NCI-H146 (cell line): Measurements from ENCODE around the gene RHOC.

Source experiments
- DNase-seq: peaks from one replicate; lab custom pipeline; 2025; lab: John Stamatoyannopoulos, UW

The RHOC gene

DNA sequence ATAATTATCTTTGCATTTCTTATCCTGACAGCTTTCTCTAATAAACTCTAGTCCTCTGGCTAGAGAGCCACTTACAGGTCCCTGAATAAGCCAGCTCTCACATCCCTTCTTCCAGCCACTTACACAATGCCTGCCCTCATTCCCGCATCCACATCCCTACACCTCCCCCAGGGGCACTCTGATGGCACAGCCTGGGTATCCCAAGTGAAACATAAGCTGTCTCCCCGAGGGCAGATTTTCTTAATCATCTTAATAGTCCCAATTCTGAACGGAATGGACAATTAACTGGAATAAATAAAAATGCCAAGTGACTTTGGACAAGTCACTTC lies 4.9 kb downstream of the RHOC start:
- no peak for DNase-seq

DNA sequence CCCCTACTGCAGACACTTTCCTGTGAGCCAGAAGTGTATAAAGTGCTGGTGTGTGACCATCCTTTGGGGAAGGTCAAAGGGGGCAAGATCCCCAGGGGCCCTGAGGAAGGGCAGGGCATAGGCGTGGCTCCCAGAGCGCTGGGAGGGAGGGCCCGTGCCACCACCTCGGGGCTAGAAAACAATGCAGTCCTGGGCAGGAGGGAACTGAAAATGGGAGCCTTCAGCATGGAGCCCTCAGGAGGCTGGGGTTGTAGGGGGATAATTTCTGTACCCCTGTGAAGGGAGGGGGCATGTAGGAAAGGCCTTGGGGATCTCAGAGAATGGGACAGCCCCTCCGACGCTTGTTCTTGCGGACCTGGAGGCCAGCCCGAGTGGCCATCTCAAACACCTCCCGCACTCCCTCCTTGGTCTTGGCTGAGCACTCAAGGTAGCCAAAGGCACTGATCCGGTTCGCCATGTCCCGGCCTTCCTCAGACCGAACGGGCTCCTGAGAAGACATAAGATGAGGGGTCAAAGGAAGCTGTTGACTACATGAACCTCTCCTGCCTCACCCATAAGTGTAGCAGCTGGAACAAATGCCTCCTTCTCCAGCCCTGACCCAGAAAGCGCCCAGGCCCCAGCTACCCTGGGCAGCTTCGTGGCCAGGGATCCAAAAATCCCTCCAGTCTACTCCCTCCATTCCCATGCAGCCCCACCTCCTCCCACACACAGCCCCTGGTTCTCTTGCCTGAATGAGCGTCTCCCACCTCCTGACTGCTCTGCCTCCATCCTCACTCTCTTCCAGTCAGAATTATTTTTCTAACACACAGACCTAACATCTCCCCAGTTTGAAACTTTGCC lies 5.5 kb downstream of the RHOC start:
- no peak for DNase-seq

DNA sequence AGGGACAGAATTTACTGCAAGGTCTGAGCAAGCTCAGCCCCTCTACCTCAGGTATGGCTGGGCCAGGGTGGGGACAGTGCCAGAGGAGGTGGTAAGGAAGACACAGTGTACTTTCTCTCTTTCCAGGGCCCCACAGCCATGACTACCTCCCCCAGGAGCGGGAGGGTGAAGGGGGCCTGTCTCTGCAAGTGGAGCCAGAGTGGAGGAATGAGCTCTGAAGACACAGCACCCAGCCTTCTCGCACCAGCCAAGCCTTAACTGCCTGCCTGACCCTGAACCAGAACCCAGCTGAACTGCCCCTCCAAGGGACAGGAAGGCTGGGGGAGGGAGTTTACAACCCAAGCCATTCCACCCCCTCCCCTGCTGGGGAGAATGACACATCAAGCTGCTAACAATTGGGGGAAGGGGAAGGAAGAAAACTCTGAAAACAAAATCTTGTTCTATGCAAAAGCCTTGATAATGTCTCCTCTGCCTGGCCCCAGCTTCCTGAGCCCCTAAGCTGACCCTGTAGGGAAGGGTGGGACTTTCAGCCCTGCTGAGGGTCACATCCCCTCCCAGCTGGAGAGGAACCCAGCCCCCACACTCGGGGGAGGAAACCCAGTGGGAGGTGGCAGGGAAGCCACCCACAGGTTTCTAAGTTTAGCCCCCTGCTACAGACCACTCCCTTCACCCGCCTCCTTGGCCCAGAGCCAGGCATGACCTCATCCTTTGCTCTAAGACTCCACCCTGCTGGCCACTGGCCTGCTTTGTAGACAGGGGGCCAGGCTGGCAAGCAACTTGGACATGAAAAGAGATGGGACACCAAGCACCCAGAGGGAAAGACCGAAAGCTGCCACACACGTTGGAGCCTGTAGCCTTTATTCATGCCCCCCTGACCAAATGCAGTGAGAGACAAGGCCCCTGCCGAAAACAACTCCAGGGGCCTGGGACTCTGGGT lies 6.4 kb downstream of the RHOC start:
- peak; percentile 80 for DNase-seq

DNA sequence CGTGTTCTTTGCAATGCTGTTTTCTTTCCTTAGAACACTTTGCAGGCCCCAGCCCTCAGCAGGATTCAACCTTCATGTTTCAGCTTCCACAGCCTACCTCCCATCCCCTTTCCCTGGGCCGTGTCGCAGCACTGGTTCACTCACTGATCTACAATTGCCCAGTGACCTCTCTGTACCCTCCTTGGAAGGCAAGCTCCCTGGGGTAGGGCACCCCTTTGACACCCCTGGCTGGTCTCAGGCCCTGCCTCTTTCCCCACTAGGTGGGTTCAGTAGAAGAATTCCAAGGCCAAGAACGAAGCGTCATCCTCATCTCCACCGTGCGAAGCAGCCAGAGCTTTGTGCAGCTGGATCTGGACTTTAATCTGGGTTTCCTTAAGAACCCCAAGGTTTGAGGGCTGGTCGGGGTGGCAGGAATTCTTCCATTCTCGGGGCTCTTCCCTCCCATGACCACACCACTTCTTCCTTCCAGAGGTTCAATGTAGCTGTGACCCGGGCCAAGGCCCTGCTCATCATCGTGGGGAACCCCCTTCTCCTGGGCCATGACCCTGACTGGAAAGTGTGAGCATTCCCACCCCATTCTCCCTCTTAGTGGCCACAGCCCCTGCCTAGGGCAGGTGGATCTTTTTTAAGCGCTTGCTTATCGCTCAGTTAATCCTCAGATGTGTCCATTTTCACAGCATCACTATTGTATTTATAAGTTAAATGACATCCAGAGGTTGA lies 7.3 kb downstream of the RHOC start:
- DNase-seq = no peak

DNA sequence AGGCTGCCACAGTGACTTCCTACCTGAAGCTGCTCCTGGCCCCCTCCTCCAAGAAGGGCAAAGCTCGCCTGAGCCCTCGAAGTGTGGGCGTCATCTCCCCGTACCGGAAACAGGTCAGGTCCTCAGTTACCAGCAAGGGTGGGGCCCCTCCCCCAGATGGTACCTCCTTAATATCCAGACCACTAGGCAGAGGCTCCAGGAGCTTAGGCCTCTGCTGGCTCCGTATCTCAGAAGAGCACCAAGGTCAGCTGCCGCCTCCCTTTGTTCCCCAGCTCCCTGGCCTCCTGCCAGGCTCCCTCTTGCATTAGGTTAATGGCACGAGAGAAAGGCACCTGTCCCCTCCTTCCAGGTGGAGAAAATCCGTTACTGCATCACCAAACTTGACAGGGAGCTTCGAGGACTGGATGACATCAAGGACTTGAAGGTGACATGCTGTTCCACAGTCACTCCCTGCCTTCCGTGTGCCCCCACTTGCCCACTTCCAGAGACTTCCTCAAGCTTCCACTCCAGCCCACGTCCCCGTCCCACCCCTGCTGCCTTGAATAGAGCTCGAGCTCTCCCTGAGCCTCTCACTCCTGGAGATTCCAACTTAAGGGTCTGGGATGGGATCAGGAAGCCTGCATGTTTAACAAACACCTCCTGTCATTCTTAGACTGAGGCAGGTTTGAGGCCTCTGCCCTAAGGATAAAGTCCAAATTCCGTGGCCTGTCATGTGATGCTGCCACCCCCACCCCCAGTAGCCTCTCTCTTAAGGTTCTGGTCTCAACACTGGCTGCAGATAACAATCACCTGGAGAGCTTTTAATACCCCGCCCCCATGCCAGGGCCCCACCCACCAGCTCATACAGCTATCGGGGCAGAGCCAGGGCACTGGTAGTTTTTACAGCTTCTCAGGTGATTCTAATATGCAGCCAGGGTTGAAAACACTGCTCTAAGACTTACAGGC lies 8.3 kb downstream of the RHOC start:
- peak; percentile 76 for DNase-seq

DNA sequence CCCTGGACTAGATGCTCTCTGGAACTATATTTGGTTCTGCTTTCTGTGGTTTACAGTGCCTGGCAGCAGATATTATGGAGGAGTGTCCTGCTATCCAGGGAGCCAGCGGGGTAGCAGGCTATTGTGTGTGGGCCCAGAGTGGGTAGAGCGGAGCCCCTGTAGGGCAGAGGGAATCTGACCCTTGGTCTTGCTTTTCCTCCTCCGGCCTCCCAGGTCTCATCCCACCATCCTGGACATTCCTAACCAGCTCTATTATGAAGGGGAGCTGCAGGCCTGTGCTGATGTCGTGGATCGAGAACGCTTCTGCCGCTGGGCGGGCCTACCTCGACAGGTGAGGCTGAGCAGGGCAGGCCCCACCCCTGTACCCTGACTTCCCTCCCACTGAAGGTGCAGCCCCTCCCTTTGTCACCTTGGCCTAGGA lies 9.1 kb downstream of the RHOC start:
- no peak for DNase-seq

DNA sequence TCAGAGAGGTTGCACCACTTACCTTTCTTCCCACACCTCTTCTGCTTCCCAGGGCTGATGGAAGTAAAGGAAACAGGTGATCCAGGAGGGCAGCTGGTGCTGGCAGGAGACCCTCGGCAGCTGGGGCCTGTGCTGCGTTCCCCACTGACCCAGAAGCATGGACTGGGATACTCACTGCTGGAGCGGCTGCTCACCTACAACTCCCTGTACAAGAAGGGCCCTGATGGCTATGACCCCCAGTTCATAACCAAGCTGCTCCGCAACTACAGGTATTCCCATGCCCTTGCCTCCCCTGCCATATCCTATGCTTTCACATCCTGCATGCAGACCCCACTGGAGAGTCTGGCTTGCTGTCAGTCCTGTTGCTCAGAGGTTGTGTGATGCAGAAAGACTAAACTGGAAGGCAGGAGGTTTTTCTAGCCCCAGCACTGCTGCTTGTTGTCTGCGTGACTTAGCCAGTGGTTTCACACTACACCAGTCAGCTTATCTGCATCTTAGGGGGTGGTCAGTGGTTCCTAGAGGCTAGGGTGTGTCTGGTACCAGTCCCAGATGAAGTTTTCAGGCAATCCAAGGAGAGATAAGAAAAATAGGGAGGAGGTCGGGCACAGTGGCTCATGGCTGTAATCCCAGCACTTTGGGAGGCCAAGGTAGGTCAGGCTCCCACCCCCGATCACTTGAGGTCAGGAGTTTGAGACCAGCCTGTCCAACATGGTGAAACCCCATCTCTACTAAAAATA lies 10.2 kb downstream of the RHOC start:
- DNase-seq = no peak

DNA sequence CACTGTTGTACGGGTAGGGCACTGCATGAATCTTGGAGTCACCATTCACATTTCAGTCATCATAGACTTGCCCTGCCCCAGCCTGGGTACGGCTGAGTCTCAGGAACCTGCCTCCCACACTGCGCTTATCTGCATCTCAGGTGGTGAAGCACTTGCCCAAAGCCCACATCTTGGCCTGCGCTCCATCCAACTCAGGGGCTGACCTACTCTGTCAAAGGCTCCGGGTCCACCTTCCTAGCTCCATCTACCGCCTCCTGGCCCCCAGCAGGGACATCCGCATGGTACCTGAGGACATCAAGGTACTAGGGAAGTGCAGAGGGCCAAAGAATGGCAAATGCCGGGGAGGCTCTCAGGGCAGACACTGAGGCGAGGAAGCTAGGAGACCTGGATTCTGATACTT lies 11.7 kb downstream of the RHOC start:
- no peak for DNase-seq

DNA sequence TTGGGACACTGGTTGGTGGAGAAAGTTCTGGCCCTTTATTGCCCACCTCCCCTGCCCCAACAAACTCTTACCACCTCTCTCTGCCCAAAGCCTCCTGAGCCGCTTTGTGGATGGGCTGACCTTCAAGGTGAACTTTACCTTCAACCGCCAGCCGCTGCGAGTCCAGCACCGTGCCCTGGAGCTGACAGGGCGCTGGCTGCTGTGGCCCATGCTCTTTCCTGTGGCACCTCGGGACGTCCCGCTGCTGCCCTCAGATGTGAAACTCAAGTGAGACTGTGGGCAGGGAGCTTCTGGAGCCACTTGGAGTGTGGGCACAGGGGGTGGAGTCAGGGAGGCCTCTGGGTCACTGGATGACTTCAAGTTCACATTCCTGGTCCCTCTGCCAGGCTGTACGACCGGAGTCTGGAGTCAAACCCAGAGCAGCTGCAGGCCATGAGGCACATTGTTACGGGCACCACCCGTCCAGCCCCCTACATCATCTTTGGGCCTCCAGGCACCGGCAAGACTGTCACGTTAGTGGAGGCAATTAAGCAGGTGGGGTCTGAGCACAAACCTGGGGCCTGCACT lies 12.5 kb downstream of the RHOC start:
- DNase-seq = no peak

DNA sequence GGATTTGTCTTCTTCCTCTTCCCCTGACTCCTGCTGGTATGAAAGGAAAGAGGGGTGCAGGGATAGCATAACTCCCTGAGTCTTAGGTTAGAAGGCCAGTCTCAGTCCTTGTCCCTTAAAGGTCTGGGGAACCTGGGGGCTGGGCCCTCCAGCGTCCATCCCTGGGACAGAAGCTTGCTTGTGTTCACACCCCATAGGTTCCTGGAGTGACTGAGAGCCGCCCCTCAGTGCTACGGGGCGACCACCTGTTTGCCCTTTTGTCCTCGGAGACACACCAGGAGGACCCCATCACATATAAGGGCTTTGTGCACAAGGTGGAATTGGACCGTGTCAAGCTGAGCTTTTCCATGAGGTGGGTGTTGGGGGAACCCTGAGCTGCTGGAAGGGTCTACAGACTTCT lies 13.1 kb downstream of the RHOC start:
- DNase-seq = no peak

DNA sequence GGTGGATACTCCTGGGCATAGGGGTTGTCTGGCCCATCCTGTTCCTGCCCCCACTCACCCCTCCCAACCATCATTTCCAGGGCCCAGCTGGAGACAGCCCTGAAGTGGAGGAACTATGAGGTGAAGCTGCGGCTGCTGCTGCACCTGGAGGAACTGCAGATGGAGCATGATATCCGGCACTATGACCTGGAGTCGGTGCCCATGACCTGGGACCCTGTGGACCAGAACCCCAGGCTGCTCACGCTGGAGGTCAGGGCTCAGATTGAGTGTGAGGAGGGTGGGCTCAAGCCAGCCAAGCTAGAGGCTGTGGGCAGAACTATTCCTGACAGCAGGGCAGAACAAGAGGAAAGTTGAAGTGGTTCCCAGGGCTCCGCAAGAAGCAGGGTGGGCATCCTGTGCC lies 14.2 kb downstream of the RHOC start:
- no peak for DNase-seq

DNA sequence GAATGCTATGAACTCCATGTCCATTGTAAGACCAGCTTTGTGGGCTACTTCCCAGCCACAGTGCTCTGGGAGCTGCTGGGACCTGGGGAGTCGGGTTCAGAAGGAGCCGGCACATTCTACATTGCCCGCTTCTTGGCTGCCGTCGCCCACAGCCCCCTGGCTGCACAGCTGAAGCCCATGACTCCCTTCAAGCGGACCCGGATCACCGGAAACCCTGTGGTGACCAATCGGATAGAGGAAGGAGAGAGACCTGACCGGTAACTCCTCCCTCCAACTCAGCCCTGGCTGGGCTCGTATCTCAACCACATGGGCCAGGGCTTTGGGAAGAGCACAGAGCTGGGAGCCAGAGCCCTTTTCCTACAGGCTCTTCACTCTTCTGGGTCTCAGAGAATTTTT lies 17.1 kb downstream of the RHOC start:
- DNase-seq = no peak

DNA sequence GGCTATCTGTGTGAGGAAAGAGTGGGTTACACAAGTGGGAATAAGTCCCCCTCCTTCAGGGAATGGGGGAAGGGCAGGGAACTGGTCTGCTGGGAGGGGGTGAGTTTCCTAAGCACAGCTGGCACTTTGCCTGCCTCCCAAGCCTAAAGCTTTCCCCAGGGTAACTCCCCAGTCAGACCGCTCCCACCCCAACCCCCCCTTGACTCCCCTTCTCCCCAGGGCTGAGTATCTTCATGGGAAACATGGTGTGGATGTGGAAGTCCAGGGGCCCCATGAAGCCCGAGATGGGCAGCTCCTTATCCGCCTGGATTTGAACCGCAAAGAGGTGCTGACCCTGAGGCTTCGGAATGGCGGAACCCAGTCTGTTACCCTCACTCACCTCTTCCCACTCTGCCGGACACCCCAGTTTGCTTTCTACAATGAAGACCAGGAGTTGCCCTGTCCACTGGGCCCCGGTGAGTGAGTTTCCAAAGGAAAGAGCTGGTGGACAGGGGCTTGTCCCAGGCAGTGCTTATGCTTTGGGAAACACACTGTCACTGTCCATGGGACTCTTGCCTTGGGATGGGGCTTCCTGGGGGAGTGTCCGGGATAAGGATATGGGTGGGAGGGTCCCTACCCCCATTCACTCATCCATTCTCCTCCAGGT lies 17.6 kb downstream of the RHOC start:
- no peak for DNase-seq

DNA sequence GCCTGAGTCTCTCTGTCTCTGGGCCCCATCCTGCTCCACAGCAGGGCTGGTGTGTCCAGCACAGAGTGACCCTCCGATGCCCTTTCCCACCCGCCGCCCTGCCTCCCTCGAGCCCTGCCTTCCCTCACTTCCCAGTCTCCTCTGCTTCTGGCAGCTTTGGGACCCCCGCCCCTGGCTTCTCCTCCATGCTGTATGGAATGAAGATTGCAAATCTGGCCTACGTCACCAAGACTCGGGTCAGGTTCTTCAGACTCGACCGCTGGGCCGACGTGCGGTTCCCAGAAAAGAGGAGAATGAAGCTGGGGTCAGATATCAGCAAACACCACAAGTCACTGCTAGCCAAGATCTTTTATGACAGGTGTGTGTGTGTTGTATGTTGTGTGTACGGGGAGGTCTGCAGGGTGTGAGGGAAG lies 18.1 kb downstream of the RHOC start:
- DNase-seq = no peak

DNA sequence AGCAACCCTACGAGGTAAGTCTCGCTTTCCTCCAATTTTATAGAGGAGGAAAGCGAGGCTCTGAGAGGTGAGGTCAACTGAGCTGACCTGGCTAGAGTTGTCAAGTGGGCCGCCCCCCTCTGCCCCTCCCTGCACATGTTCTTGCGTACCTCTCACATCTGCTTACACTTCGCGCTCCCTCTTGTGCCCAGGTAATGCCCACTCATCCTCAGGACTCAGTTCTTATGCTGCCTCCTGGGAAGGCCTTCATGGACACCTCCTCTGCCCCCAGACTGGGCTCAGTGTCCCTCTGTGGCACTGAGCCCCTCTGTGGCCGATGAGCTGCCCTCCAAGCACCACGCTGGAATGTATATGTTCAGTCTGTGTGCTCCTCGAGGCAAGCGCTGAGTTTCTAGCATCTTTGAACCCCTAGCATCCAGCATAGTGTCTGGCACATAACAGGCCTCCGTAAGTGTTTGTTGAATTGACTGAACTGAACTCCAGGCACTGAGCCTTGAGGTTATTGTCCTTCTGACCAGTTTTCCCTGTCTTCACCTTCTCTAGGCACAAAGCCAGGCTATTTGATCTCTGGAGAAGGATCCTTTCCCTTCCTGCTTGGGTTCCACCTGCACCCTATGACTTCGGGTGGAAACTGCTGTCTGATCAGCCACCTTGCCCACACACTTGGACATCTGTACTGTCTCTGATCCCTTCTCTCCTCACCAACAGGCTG lies 19.0 kb downstream of the RHOC start:
- no peak for DNase-seq

DNA sequence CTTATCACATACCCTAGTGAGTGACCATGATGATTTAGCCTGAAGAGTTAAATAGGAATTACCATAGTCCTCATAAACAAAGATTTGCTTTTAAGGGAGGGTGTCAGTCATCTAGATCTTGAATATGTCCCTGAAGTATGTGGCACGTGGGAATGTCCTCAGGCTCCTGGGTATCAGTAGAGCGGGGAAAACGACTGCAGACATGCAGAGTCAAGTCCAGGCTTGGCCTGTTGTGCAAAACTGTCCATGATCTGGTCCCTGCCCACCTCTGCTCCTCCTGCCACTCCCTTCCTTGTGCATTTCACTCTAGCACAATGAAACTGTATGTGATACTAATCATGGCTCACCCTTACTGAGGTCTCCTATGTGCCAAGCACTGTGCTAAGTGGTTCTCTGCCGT lies 19.6 kb downstream of the RHOC start:
- DNase-seq = no peak

DNA sequence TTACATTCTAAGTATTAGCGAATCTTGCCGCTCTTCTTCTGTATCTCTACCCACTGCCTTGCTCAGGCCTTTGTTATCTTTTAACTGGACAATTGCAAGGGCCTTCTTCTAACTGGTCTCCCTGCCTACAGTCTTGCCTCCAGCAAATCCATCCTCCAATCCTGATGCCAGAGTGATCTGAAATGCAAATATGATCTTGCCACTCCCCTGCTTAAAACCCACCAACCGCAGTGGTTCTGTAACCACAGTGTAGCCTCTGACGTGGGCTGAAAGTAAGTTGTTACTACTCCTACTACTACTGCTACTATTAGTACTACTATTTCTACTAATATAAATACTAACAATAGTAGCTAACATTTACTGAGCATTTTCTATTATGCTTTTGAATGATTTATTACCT lies 20.1 kb downstream of the RHOC start:
- DNase-seq = no peak

DNA sequence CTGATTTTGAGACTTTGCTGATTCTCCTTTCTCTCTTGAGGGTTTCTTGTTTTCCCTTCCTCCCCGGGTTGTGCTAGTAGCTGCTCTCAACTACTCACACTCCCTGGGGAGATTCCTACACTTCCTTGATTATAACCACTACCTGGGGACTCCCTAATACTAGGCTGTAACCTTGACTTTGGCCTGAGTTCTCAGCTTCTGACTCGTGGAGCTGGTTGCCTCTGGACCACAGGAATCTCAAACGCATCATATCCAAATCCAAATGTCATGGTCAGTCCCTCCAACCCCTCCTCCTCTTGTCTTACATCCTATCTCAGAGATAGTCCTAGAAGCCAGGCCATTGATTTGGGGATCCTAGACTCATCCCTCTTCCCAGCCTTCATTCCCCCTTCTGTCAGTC lies 20.5 kb downstream of the RHOC start:
- no peak for DNase-seq

DNA sequence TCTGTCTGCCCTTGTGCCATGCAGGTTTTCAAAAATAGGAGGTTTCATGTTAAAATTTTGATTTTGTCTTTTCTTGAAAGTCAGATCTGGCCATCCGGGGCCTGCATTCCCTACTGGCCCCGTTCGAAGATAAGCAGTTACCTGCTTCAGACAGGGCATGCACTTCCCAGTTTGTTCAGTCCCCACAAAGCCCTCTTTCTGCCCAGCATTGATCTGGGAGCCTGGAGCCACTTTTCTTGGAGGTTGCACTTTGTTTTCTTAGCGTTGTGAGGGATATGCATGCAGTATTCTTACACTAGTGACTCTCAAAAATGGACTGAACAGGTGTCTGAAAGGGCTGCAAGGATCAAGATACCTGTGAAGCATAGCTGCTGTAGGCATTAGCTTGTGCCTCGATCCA lies 21.0 kb downstream of the RHOC start:
- DNase-seq = no peak
